LNCAP (cell line): Measurements from ENCODE around the gene TUBG1.

Experiments
- TF ChIP-seq, protein P1 (sequence below): fragments of 450-650 bp; IDR thresholded peaks from 2 replicates; pipeline ENCODE4 v1.5.1; 2017; ENCODE audit warnings: mild to moderate bottlenecking

The TUBG1 gene

GRCh38 chr17:42609182-42609813 lies at the start of gene TUBG1, which contains the start of gene RETREG3:
Gene TUBG1 (plus strand): TSS chr17:42609683. CDS start chr17:42609738, 55 bp downstream.
Gene RETREG3 (minus strand): TSS chr17:42609374. CDS start chr17:42609324, 50 bp downstream.
- TF ChIP-seq, protein P1, sequence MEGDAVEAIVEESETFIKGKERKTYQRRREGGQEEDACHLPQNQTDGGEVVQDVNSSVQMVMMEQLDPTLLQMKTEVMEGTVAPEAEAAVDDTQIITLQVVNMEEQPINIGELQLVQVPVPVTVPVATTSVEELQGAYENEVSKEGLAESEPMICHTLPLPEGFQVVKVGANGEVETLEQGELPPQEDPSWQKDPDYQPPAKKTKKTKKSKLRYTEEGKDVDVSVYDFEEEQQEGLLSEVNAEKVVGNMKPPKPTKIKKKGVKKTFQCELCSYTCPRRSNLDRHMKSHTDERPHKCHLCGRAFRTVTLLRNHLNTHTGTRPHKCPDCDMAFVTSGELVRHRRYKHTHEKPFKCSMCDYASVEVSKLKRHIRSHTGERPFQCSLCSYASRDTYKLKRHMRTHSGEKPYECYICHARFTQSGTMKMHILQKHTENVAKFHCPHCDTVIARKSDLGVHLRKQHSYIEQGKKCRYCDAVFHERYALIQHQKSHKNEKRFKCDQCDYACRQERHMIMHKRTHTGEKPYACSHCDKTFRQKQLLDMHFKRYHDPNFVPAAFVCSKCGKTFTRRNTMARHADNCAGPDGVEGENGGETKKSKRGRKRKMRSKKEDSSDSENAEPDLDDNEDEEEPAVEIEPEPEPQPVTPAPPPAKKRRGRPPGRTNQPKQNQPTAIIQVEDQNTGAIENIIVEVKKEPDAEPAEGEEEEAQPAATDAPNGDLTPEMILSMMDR, result no peak

- TF ChIP-seq, protein P1, result no peak
Observed at GRCh38 chr17:42560246-42560645, 49.2 kb upstream of the TUBG1 start.

GRCh38 chr17:42561897-42562387 lies 47.5 kb upstream of the TUBG1 start, which contains the start of gene COASY:
Gene COASY (plus strand): TSS chr17:42562148. CDS start chr17:42562623, 475 bp downstream.
- TF ChIP-seq, protein P1, result no peak

DNA sequence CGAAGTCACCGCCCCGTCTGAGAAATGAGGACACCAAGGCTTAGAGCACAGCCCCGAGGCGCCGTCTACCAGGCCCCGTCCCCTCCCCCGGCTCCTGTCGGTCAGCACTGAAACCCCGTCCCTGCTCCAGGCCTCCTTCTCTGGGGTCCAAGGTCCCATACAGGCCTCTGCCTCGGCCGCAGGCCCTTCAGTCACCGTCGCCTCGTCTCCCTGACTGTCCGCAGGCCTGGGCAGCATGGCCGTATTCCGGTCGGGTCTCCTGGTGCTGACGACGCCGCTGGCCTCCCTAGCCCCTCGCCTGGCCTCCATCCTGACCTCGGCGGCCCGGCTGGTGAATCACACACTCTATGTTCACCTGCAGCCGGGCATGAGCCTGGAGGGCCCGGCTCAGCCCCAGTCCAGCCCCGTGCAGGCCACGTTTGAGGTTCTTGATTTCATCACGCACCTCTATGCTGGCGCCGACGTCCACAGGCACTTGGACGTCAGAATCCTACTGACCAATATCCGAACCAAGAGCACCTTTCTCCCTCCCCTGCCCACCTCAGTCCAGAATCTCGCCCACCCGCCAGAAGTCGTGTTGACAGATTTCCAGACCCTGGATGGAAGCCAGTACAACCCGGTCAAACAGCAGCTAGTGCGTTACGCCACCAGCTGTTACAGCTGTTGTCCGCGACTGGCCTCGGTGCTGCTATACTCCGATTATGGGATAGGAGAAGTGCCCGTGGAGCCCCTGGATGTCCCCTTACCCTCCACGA lies 46.9 kb upstream of the TUBG1 start:
- TF ChIP-seq, protein P1, result no peak

DNA sequence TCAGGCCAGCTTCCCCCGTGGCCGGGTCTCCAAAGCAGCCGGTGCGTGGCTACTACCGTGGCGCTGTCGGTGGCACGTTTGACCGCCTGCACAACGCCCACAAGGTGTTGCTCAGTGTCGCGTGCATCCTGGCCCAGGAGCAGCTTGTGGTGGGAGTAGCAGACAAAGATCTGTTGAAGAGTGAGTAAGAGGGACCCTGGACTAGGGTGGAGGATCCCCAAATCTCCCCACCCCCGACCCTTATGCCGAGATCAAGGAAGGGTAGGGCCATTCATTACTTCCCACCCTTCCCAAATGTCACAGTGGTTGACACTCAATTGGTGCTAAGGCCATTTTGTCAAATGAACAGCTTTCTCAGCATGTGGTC lies 46.4 kb upstream of the TUBG1 start:
- TF ChIP-seq, protein P1, result no peak

GRCh38 chr17:42563543-42563942 lies 45.9 kb upstream of the TUBG1 start:
- TF ChIP-seq, protein P1, result no peak

DNA sequence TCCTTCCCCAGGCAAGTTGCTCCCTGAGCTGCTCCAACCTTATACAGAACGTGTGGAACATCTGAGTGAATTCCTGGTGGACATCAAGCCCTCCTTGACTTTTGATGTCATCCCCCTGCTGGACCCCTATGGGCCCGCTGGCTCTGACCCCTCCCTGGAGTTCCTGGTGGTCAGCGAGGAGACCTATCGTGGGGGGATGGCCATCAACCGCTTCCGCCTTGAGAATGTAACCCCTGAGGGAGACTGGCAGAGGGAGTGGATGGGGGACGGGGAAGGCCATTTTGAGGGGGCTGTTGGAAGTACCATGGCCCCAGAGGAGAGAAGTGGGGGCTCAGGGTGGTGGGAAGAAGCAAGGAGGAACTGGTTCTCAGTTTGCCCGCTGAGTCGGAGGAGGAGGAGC lies 45.5 kb upstream of the TUBG1 start:
- TF ChIP-seq, protein P1, result no peak
